KOPT-K1 (cell line): Measurements from ENCODE around the gene DIDO1.

Experiments
- H3K27ac ChIP-seq: fragments of 200-600 bp; sonication (generic); 2 replicates; pipeline ENCODE4 v1.5.1; 2016; ENCODE audit warnings: antibody characterized with exemption, mild to moderate bottlenecking, low read depth, low read length; ENCODE audit not compliant: poor library complexity, severe bottlenecking
- H3K36me3 ChIP-seq: fragments of 200-600 bp; sonication (generic); 2 replicates; pipeline ENCODE4 v1.5.1; 2017; ENCODE audit warnings: antibody characterized with exemption, mild to moderate bottlenecking, low read length, moderate library complexity; ENCODE audit not compliant: insufficient read depth
- H3K9me3 ChIP-seq: fragments of 200-600 bp; sonication (generic); 2 replicates; pipeline ENCODE4 v1.5.1; 2017; ENCODE audit warnings: antibody characterized with exemption, low read length, mild to moderate bottlenecking; ENCODE audit not compliant: insufficient read depth, poor library complexity, severe bottlenecking

The DIDO1 gene

GRCh38 chr20:62835931-62836861 lies 90.1 kb downstream of the DIDO1 start:
- peaks cover 4% of the 10 kb centered on the region; the same call in 1 of the 2 replicates for H3K36me3 ChIP-seq
- no peaks in the 10 kb centered on the region for H3K9me3 ChIP-seq
- no peak overlapping the region for H3K27ac ChIP-seq

GRCh38 chr20:62834967-62835730 lies 91.2 kb downstream of the DIDO1 start:
- Histone ChIP-seq H3K9me3 (no peaks in the 10 kb centered on the region), H3K36me3 (no peaks in the 10 kb centered on the region), H3K27ac (no peak overlapping the region)

DNA sequence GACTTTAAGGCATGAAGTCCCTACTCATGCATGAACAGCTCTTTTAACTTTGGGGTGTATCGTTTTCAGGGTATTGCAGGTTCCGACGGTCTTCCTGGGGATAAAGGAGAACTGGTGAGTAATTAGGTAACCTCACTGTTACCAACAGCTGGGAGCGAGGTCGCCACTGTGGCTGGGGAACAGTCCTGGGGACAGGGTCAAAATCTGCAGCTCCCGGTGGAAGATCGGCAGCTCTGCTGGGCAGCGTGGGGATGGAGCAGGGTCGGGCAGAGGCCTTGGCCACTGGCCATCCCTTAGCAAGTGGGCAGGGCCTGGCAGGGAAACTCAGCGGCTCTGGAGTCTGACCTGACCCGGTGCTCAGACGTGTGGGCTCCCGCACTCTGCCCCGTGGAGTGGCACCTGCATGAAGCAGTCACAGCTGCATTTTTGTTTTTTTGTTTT lies 93.3 kb downstream of the DIDO1 start:
- Histone ChIP-seq H3K9me3 (no peaks in the 10 kb centered on the region), H3K27ac (no peak overlapping the region), H3K36me3 (no peaks in the 10 kb centered on the region)

DNA sequence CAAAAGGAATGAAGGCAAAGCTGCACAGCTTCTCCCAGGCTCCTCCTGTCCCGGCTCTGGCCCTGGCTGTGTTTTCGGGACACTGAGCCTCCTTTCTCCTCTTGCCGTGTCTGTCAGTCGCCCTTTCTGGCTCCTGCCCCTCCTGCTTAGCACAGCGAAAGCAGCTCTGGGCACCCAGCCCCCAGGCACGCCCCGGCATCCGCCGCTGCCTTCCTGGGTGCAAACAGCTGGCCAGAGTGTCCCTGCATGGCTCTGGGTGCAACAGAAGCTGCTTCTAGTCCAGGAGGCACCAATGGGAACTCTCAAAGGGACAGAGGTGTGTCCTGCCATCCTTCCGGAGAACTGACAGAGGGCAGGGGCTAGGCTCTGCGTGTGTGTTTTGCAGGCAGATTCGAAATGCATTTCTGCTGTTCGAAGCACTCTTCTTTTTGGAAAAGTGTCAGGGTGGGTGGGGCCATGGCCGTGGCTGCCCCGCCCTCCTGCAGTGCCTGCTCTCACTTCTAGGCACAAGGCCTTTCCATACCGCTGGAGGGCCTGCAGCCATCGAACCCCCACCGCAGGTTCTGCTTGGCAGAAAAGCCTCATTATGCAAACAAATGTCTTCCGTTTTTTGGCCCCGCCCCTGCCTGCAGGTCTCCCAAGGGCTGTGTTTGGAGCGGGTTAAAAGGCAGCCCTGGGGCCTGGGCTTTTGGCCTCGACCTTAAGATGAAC lies 93.9 kb downstream of the DIDO1 start:
- Histone ChIP-seq H3K36me3 (no peaks in the 10 kb centered on the region), H3K27ac (no peak overlapping the region), H3K9me3 (no peaks in the 10 kb centered on the region)

DNA sequence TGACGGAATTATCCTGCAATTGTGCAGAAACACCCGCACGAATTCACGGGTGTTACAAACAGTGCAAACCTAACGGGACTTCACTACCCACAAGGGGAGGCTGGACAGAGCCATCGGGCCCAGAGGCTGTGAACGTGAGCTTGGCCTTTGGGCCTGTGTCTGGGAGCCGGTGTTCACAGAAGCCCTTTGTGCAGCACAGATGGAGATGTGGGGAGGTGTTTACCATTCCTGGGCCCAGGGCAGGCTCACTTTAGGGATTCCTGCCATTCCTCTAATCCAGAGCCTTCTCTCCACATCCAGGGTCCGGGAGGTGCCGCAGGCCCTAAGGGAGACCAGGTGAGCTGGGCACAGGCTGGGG lies 94.5 kb downstream of the DIDO1 start:
- Histone ChIP-seq H3K27ac (no peak overlapping the region), H3K9me3 (no peaks in the 10 kb centered on the region), H3K36me3 (no peaks in the 10 kb centered on the region)

GRCh38 chr20:62831361-62831788 lies 94.9 kb downstream of the DIDO1 start:
- Histone ChIP-seq H3K27ac (no peak overlapping the region), H3K36me3 (no peaks in the 10 kb centered on the region), H3K9me3 (no peaks in the 10 kb centered on the region)

DNA sequence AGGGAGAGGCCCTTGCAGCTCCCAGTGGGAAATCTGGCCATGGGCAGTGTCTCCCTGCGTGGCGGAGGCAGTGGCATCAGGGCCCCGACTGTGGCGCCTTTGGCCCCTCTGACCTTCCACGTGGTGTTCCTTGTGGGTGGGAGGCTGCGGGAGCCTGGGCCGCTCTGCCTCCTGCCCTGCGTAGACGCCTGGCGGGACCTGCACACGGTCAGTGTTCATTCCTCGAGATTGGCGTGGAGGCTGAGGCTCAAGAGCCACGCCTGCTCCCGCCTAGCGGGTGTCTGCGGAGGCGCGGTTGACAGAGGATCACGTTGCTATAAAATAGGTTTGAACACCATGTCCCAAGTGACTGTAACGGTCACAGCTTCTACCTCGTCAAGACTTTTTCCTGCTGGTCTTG lies 95.5 kb downstream of the DIDO1 start:
- H3K27ac ChIP-seq: no peak overlapping the region
- no peaks in the 10 kb centered on the region for H3K36me3 ChIP-seq
- H3K9me3 ChIP-seq: no peaks in the 10 kb centered on the region

DNA sequence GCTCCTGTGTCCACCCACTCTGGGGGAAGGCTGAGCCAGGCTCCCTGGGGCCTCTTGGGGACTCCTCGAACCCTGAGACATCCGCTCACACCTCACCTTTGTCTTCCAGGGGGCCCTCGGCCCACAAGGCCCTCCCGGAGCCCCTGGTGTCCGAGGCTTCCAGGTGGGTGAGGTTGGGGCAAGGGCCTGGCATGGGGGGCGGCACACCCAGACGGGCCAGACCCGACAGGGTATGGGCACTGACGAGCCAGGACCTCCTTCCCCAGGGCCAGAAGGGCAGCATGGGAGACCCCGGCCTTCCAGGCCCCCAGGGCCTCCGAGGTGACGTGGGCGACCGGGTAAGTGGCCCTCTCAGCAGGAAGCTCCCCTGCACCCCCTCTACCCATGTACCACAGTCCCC lies 96.1 kb downstream of the DIDO1 start:
- H3K27ac ChIP-seq: no peak overlapping the region
- H3K36me3 ChIP-seq: no peaks in the 10 kb centered on the region
- H3K9me3 ChIP-seq: no peaks in the 10 kb centered on the region

- H3K36me3 ChIP-seq: no peaks in the 10 kb centered on the region
- no peak overlapping the region for H3K27ac ChIP-seq
- H3K9me3 ChIP-seq: no peaks in the 10 kb centered on the region
Observed at GRCh38 chr20:62829231-62830230, 96.8 kb downstream of the DIDO1 start.

- no peaks in the 10 kb centered on the region for H3K9me3 ChIP-seq
- no peaks in the 10 kb centered on the region for H3K36me3 ChIP-seq
- H3K27ac ChIP-seq: no peak overlapping the region
Observed at GRCh38 chr20:62828511-62829230, 97.6 kb downstream of the DIDO1 start.

GRCh38 chr20:62828051-62828450 lies 98.3 kb downstream of the DIDO1 start:
- Histone ChIP-seq H3K27ac (no peak overlapping the region), H3K36me3 (no peaks in the 10 kb centered on the region), H3K9me3 (no peaks in the 10 kb centered on the region)
